GM12801 (cell line): ENCODE measurements around the gene BIN1.

Experiments used
- CTCF ChIP-seq: IDR thresholded peaks from one replicate; pipeline ENCODE4 v1.5.1; 2011; ENCODE audit warnings: control low read depth; ENCODE audit not compliant: insufficient read length; ENCODE audit errors: extremely low read depth

BIN1 gene

GRCh38 chr2:127014224-127014623 lies 92.7 kb downstream of the BIN1 start:
- no peak for TF ChIP-seq CTCF

GRCh38 chr2:127012868-127013267 lies 94.1 kb downstream of the BIN1 start:
- no peak for TF ChIP-seq CTCF

GRCh38 chr2:127012215-127012614 lies 94.7 kb downstream of the BIN1 start:
- TF ChIP-seq CTCF: no peak

- TF ChIP-seq CTCF: no peak
Observed at GRCh38 chr2:127011796-127012195, 95.2 kb downstream of the BIN1 start.

- no peak for TF ChIP-seq CTCF
Observed at GRCh38 chr2:127011231-127011661, 95.7 kb downstream of the BIN1 start.

GRCh38 chr2:127008265-127009015 lies 98.5 kb downstream of the BIN1 start:
- TF ChIP-seq CTCF: no peak

- TF ChIP-seq CTCF: no peak
Observed at GRCh38 chr2:127007652-127008051, 99.3 kb downstream of the BIN1 start.
